ENCODE measurements around the gene IFIH1.

GRCh38 chr2:162232671-162233070 is 85.8 kb downstream of the IFIH1 start:
- TF ChIP-seq CTCF (conservative IDR thresholded peaks at IDR 0.05; ENCODE audit: low read depth, low read length), result no peak
- TF ChIP-seq EZH2 (IDR thresholded peaks at IDR 0.05; ENCODE audit: borderline replicate concordance, low read depth, low read length, poor library complexity, severe bottlenecking), result no peak

All from A673 (cell line).